Stimulated activated CD4-positive, alpha-beta T cell treated with anti-CD3 and anti-CD28 coated beads, Interleukin-1b, Interleukin-23, amount 100 ng/mL, for 24 hours (primary cell): ENCODE measurements around the gene PARD3B.

Experiments used
- DNase-seq, 4 experiments: peaks; one replicate each; pipeline ENCODE4 v3.0.0-alpha.2; 2020; ENCODE audit warnings: low read depth in 4 of 4, low spot score in 1 of 4

Gene PARD3B

DNA sequence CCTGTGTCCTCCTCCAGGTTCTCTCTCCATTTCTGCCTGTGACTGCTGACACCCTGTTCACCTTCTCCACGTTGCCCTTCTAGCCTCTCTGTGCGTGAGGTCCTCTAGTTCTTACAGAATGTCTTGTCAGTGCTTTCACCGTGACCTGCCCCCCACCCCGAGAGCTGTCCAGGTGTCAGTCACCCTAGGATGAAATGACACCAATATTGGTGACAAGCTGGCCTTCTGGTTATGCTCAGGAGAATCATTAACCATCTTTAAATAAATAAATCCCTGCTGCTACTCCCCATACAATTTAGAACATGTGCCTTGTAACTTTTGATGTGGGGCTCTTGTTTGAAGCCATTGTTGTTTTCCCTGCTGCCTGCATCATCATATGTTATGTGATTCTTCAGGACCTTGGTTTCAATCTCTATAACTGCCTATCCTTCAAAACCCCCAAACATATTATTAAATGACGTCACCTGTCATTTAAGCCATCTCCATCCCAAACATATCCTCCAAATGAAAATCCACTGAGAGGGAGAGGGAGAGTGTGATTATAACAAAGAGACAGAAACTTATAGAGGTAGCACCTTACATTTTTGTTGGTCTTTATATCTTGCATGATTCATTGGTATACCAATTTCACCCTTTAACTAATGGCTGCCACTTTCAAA, 496.3 kb downstream of the PARD3B start:
- DNase-seq = no peak

DNA sequence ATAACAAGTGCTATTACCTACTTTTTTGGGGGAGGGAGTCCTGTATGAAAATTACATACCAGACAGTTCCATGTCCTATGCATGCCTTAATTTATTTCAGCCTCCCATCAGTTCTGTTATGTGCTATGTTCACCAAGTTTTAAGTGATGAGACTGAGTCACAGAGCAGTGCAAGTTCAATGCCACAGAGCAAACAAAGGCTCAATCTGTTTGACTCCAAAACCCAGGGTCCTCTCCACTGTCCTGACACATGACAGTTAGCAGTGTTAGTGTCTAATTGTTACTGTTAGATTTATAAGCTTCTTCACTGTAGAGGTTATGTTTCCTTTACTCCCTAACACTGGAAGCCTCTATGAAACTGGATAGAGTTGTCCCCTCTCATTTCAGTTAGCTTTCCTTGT, 498.0 kb downstream of the PARD3B start:
- no peak for DNase-seq

DNA sequence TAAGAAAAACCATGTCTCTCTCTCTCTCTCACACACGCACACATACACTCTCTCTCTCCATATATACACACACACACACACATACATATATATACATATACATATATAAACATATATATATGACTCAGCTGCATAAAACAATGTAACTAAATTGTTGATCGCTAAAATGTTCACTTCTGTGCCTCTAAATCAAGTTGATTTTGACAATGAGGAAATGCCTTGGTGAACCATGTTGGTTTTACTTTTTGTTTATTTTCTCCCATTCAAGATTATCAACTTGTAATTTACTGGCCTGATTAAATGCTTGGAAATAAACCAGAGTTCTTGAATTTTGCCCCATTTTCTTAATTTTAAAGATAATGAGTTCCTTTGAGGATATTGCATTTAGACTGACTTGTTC, 500.4 kb downstream of the PARD3B start:
- DNase-seq = no peak

DNA sequence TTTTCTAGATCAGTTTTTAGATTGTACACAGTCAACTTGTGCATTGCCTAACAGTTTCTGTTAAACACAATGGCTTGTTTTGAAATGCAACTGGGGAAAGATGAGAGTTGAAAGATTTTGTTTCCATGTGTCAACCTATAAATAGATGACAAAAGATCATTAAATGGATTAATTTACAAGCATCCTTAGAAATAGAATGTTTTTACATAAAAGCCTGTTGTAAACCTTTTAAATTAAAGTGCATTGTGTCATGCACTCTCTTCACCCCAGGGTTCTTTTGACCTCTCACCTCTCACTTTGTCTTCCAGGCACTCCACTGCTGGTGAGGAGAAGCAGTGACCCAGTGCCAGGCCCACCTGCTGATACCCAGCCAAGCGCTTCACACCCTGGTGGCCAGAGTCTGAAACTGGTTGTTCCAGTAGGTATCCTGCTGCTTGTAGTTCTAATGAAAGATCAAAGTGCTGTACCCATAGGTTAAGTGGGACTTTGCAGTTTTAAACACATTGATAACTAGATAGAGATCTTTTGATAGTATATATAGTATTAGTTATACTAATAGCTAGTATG, 502.1 kb downstream of the PARD3B start:
- DNase-seq = no peak

DNA sequence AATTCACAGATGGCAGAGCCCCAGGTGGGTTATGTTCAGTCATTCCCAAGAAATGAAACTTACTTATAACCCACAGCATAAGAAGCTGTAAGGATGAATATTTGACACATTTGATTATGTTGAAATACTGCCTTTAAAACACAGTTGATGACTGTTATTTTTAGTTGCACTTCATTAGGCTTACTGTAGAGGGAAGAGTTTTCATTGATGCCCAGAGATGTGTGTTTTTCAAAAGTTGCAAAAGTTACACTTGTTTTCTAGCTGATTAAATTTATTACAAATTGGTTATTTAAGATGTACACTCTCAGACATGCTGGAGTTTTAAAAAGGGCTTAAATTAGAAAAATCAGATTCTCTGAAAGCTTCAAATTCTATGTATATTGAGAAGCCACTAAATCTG, 506.1 kb downstream of the PARD3B start:
- DNase-seq = no peak

DNA sequence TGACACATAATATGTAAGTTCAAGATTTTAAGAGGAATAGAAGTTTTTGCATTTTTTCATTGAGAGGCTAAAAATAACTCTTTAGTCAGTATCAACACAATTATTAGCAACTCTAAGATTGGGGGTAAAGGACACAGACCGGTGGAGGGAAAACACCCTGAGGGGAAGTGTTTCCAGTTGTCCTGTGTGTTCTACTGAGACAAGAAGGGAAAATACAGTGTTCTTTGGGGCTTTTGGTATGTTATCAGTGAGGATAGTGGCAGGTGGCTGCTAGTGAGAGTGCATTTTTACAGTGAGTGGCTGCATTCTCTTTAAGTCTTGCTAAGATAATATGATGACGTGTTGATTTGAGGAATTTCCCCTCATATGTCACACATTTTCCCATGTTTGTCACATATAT, 507.5 kb downstream of the PARD3B start:
- DNase-seq = no peak

DNA sequence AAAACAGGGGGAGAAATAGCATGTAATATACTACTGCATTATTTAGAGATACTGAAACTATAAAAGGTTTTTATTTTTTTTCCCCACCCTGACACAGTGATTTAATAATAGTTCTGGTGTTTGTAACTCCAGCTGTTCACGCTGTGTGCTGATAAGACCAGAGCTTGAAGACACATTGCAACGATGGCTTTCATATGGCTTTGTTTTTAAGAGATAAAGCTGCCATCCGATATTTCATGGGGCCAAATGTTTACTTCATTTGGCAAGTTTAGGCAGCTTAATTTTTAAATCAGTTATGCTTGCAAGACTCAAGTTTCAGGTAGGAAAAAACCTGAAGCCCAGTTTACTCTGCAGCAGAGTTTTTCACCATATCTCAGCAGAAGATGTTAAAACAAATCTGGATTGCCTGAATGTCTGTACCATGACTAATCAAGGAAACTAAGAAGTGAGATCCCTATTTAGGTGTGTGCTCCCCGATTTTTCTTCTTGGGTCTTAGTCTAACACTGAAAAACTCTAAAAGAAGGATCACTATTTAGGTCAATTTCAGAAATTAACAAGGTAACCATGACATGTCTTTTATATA, 508.6 kb downstream of the PARD3B start:
- no peak for DNase-seq

DNA sequence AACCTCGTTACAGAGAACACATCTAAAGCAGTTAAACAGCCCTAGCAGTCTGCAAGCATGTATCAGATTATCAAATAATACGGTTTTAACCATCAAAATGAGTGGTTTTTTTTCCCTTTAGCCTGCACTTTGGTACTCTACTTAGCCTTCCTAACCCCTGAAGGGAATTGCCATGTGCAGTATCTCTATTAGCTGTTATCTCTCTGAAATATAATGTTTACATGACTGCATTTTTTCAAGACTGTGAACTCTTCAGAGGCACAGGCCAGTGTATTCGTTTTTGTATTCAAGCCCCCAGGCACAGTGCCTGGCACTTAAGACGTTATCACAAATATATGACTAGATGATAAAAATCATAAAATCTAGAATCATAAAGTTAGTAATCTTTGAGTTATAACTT, 509.5 kb downstream of the PARD3B start:
- no peak for DNase-seq

DNA sequence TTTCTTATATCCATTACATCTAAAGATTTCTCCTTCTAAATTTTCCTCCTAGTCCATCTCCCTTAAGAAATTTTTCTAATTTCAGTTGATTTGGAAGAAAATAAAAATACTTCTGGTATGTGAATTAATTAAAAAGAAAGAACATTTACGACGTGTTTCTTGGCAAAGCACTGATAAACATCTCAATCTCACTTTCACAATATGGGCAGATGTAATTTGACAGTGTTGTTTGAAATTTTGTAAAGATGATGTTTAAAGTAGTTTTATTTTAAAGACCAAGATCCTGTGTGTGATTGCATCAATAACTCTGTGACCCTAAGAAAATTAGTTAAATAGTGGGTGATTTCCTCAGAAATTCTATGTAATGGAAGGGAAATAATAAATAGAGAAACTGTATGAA, 510.0 kb downstream of the PARD3B start:
- DNase-seq = no peak

DNA sequence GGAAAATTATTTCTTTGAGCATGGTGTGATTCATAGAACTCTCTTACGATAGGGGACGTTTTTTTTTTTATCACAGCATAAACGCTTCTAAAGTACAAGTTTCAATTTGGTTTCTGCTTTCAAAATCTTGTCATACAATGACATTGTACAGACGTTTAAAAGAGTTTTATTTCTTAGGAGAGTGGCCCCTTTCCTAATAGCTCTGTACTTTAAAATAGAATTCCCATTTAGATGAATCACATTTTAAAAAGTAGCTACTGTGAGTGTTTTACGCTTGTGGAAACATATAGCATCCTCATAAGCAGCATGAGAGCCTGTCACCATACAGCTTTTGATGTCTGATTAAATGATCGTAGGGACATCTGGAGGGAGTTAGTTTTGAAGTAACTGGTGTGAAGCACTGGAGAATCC, 510.9 kb downstream of the PARD3B start:
- no peak for DNase-seq

DNA sequence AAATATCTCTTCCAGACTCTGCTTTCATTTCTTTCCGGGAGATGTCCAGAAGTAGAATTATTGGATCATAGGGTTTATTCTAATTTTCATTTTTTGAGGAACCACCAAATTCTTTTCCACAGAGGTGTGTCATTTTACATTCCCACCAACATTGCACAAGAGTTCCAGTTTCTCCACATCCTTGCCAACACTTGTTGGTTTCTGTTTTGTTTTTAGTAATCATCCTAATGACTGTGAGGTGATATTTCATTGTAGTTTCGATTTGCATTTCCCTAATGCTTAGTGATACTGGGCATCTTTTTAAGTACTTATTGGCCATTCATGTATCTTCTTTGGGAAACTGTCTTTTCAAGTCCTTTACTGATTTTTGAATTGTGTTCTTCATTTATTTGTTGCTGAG, 513.1 kb downstream of the PARD3B start:
- no peak for DNase-seq

DNA sequence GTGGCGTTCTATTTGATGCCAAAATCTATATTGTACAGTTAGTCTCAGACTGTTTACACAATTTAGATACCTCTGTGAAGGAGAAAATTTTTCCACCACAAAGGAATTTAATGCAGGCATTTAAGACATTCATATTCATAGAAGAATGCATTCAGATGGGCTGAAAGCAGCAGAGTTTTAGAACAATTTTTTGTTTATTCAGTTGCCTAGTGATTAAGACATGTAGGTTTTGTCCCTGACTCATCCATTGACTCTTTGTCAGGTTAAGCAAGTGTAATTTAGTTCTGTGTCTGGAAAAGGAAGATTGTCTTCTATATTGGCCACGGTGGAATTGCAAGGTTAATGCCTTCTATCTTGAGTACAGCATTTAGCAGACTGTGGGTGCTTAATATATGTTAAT, 515.0 kb downstream of the PARD3B start:
- DNase-seq = no peak

DNA sequence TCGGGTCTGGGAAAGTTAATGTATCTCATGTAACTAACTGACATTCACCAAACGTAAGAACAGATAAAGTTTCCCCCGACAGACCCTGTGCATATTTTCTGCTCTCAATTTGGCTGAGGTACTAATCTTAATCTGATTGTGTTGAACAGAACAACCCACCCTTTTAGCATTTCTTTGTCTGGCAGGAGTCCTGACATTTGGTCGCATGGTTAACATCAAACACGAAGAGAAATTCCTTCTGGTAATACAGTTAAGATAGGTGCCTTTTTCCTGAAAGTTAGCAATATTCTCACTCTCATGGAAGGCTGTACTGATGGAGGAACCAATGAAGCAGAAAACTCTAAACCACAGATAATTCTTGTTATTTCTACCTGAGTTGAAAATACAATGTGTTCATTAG, 520.8 kb downstream of the PARD3B start:
- DNase-seq = no peak

DNA sequence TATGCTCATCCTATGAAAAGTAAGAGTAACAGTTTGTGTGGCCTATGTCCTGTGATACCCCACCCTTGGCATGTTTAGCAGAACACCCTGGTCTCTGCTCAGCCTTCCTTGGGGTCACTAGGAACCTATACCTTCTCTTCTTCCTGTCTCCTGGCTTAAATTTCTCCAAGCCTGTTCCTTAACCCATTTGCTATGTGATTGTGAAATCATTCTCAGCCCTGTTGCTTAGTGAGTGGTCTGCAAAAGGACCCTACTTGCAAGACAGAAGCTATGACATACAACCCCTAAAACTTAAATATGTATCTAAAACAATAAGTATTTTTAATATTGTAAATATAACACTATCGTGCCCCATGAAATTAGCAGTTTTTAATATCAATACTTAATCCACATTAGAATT, 524.7 kb downstream of the PARD3B start:
- DNase-seq = no peak

DNA sequence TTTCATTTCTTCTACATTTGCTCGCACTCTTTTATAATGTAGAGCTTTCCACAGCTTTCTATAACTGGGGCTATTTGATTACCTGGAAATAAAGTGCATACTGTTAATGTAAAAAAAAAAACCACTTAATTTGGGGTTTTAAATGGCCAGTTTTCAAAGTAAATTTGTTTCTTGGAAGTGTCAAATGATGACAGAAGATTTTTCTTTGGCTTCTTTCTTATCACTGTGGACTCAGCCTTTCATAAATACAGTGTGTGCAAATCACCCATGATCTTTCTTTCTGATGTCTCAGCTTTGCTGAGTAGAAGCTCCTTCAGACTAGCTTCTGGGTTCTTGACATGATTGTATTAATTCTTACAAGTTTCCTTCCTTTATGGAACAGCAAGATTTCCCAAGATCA, 525.6 kb downstream of the PARD3B start:
- no peak for DNase-seq

DNA sequence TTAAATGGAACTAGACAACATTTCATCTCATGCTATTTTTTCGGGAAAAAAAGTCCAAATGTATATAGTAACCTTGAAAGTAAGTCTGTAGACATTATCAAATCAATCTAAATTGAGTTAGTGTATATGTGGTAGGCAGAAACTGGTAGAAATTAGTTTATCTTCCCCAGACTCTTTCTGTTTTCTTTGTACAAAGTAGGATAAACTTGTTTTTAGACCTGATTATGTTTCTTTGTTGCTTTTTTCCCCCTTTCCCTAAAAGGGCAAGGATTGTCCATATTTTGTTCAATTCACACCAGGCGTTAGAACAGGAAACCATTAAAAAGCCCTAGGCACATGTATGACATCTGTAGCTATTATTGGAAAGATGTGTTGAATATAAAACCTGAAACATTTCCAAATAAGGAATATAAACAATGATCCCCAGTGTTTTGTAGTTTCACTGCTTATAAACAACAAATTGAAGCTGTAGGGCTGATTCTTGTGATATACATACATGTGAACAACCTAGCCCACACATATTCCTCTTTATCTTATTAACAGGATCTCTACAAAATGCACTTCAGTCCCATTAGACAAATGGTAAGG, 528.3 kb downstream of the PARD3B start:
- DNase-seq = no peak

DNA sequence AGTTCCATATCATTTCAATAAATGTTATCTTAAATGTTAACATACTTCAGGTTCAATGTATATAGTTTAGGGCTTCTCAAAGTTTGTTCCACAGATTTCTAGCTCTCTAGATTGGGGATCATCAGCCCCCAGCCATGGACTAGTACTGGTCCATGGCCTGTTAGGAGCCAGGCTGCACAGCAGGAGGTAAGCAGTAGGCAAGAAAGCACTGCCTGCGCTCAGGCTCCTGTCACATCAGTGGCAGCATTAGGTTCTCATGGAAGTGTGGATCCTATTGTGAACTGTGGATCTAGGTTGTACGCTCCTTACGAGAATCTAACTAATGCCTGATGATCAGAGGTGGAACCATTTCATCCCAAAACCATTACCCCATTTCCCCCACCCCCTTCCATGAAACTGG, 531.1 kb downstream of the PARD3B start:
- DNase-seq = no peak

DNA sequence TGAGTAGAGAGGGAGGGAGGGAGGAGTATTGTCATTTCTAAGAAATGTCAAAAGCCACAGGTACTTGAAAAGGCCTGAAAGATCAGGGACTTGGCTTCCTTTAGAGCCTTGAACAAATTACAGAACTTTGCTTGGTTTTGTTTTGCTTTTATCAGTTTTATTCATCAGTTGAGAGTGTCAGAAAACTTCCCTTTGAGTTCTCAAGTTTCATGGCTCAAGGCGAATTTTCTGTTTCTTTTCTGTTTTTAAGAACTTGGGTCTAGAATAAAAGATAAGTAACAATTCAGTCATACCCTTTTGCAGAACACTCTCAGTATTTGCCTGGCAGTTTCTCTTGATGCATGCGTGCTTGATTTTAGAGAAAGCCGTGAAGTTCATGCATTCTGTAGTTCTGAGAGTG, 531.9 kb downstream of the PARD3B start:
- DNase-seq = no peak

DNA sequence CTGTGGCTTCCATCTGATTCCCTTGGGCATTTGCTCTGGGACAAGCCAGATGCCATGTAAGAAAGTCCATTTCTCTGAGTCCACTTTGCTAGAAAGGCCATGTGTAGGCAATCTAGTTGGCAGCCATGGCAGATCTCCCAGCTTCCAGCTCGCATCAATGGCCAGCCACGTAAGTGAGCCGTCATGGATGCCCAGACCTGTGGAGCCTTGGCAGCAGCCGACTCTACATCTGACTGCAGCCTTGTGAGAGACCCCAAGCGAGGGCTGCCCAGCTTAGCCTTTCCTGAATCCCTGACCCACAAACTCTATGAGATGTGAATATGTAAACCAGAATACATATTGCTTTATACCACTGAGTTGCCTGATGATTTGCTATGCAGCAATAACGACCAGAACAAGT, 533.5 kb downstream of the PARD3B start:
- no peak for DNase-seq

DNA sequence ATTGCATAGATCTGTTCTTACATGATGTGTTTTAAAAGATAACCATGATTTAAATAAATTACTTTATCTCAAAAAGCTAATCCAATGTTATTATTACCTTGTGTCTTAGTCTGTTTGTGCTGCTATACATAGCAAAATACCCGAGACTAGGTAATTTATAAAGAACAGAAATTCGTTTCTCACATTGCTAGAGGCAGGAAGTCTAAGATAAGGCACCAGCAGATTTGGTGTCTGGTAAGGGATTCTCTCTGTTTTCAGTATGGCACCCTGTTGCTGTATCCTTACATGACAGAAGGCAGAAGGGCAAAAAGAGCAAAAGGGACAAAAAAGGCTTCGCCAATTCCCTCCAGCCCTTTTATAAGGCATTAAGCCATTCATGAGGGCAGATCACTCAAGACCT, 533.9 kb downstream of the PARD3B start:
- no peak for DNase-seq

DNA sequence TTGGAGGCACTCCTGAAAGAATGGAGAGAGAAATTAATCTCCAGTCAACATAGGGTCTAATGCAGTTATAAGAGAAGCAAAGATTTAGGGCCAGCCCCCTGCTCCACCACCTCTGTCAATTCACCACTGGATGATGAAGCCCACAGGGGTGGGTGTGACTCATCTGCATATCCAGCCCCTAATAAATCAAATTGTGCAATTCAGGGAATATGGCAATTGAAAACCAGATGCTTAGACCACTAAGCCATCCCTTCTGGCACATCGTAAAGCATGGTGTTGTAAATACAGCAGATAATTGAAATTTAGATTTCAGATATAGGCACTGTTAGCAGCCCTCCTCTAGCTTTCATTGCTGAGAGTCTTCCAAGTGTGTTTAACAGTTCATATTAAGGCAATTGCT, 541.4 kb downstream of the PARD3B start:
- no peak for DNase-seq

DNA sequence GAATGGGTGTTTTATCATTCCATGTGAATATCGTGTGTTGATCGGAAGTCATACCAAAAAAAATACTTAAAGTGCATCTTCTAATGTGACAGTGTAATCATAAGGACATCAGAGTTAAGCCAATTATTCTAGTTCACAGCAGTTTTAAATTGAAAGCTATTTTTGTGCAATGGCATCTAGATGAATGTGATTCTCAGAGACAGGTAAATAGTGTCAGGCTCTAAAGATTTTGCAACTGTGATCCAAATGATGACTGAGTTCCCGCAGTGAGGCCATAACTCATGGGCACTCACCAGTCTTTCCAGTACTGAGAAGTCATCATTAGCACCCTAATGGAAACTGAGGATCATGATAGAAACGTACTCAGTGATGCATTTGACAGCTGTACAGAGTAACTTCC, 542.6 kb downstream of the PARD3B start:
- DNase-seq = no peak

DNA sequence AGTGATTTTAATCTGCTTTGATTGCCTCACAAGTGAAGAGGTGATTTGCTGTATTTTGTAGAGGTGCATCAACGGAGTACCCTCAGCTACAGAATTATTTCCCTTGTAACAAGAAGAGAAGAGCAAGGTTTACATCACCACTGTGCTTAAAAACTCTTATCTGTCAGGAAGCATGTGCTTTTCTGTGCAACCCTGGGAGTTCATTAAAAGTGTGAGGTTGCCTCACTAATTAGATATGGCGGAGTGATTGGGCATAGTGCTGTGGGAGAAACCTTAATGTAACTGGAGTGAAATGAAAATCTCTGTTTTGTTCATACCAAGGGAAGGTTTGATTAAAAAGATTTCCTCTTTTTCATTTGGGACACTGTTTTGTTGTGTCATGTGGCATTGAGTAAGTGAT, 544.7 kb downstream of the PARD3B start:
- DNase-seq = no peak
